ENCODE results near the gene DPH6.
"Not testable (repeated sequence)": the region's sequence is repeated elsewhere in the genome, so short reads cannot be mapped to it uniquely, and the experiment has no call there.

The DPH6 gene

DNA sequence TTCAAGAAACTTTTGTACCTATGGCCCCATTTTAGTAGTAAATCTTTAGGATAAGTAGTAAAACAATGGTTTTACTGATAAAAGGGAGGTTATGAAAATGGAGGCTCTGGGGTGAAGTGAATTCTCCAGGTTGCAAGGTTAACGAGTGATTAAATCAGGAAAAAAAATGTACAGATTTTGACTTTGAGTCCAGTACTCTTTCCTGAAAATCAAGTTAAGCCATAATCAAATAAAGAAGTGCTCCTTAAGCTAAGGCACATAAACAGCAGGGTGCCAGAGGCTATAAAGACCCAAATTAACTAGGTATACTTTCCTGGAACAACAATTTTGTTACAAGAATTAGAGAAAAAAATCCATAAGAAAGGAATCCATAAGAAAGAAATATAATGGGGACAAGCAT, 114.7 kb downstream of the DPH6 start:
- no peak for DNase-seq

DNA sequence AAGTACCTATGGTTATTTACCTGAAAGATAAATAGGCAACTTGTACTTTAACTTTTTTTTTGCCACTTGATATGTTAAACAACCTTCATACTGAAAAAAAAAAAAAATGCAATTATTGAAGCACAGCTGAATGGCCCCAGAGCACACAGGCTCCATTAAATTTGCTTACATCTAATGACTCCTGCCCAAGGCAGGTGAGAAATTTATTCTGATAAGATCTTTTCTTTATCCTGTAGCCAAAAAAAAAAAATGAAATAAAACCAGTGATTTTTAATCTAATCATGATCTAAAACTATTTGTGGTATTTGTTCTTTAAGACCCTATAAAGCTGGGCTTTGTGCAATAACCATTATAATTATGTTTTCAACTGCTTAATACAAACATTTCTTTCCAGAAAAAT, 115.7 kb downstream of the DPH6 start:
- DNase-seq = no peak

DNA sequence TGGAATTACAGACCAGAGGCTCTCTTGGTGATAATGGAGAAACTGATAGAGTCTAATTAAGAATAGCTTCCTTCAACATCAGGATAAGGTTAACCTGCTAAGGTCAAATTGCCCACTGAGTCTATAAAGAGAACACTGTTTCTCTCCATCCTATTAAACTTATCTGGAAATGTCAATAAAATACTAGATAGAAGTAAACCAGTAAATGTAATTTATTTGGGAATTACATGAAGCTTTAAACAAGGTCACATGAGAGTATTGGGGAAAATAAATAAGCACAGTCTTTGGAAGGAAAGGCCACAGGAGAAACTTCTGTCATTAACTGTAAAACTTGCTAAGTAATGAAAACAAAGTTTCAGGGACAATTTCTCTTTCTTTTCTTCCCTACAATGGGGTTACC, 118.5 kb downstream of the DPH6 start:
- DNase-seq = no peak

DNA sequence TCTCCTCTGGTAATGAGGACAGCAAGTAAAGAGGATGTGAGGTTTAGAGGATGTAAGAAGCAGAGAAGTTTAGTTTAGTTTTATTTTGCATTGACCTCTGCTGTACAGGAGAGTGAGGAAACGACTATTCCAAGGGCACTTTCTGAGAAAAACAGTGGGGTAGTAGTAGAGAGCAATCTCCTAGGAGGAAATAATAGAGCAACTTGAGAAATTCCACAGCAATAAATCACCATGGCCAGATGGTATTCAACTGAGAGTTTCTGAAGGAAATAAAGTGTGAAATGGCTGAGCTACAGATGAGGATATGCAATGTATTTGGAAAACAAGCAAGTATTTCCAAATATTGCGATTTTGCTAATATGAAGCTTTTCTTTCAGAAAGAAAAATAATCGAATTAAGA, 118.9 kb downstream of the DPH6 start:
- DNase-seq = no peak

DNA sequence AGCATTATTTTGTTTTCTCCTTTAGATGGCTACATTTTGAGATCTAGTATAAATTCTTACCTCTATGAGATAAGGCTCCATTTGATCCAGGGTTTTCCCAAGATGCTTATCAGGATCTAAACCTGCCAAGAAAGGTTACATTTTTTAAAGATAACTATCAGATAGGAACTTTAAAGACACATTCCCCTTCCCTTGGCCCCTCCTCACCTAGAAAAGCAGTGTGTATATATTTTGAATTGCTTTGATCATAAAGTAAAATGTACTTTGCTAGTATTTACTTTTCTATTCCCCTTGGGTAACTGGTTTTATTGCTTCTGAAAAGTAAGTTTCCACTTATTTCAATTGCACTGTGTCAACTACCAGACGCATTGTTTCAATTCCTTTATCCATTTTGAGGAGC, 135.2 kb downstream of the DPH6 start:
- DNase-seq = no peak

DNA sequence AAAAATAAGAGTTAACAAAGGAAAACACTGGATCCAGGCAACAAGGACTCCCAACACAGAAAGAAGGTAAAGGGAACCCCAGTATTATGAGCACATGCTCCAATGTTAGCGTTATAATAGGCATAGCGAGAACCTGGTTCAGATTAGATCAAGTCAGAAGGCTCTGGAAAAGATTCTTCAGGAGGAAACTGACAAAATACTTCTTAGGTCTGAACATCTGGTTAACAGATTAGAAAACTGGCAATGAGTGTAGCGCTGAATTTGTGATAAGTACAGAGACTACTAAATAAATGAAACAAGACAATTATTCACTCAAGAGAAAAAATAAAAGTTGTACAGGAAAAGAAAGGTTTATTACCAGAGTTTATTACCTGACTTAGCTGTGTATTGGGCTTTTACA, 146.1 kb downstream of the DPH6 start:
- no peak for DNase-seq

DNA sequence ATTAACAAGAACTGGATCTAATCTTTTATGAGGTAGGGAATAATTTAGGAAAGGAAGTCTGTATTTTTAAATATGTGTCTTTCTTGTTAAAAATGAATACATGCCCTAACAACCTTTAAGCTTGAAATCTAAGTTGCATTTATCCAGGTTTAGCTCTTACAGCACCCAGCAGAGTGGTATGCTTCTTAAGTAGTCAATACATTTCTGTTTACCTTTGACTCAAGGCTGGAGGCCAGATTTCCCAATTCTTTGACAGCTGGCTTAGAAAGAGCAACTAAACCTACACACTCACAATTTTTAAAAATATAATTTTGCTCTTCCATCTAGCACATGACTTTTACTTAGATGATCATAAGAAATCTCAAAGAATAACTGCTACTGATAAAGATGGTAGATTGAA, 148.9 kb downstream of the DPH6 start:
- no peak for DNase-seq

DNA sequence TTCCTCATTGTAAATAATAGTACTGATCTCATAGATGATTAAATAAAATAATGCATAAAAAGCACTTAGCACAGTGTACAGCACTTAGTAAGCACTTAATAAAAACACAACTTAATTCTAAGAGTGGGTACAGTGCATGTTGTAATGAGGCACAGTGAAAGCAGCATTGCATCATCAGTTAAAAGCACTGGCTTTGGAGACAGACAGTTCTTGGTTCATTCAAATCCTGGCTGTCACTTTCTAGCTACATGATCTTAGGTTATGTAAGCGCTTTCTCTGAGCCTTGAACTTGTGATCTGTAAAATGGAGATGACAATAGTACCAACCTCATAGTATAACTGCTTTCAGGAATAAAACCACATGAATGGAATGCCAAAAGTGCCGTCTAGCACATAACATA, 151.5 kb downstream of the DPH6 start:
- DNase-seq = no peak

DNA sequence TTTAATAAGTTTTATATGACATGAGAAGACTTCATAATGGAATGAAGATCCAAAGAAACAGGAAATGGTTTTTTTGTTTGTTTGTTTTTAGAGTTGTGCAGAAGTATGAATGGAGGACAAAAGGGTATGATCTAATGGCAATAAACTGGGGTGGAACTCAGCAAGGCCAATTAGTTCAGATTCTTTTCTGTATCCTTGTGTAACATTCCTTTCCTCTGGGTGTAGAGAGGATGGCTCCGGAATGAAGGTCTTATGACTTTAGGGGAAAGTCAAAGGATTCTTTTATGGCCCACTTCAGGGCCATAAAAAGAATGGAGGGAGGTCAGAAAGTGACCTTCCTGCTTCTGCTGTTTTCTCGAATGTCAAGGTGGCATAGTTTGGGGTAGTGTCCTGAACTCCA, 152.6 kb downstream of the DPH6 start:
- no peak for DNase-seq

DNA sequence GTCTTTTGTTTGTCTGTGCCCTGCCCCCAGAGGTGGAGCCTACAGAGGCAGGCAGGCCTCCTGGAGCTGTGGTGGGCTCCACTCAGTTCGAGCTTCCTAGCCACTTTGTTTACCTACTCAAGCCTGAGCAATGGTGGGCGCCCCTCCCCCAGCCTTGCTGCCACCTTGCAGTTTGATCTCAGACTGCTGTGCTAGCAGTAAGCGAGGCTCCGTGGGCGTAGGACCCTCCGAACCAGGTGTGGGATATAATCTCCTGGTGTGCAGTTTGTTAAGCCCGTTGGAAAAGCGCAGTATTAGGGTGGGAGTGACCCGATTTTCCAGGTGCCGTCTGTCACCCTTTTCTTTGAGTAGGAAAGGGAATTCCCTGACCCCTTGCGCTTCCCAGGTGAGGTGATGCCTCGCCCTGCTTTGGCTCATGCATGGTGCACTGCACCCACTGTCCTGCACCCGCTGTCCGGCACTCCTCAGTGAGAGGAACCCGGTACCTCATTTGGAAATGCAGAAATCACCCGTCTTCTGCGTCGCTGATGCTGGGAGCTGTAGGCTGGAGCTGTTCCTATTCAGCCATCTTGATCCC, 154.5 kb downstream of the DPH6 start:
- not testable (repeated sequence) for DNase-seq

DNA sequence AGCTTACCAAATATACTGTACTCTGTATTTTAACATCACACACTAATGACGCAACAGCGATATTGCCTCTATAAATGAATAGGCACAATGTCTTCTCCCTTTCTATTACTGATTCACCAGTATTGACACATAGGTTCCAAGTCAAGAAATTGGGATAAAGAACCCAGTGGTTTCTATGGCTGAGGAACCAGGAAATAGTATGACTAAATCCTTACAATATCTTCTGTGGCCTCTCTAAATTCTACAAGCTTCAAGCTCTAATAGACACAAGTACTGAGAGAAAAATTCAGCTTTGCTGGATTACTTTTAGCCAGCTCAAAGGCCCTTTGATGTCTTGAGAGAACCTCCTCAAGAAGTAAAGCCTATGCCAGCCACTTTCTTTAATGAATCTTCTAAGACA, 162.5 kb downstream of the DPH6 start:
- no peak for DNase-seq

DNA sequence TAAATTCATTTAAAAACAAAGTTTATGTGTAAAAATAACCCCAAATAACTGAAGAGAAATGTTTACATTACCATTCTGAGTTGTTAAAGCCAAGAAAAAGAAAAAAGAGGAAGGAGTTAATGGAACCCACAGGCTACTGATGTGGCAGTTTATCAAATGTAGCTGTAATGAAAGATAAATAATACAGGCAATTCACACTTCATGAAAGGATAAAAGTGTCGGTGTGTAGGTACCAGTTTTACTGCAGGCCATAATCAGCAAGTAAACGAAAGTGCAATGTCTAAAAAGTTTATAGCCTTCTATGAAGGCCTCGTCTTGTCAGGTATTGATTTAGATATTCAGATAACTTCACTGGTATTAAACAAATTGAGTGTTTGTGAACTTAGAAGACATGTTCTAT, 164.6 kb downstream of the DPH6 start:
- no peak for DNase-seq

DNA sequence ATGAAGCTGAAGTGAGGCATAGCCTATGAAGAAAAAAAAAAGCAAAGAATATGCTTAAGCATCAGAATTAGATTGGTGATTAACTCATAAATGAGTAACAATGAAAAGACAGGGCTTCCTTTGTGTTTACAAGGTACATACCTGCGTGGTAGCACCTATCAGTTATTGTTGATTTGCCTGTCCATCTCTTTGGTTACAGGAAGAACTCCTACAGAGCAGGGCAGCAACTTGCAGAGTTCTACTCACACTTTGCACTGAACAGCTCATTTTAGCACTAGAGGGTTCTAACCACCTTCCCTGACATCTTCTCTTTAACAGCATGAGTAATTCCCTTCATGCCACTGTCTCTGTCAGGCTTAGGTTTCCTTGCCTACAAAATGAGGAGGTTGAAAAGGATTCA, 166.0 kb downstream of the DPH6 start:
- no peak for DNase-seq

DNA sequence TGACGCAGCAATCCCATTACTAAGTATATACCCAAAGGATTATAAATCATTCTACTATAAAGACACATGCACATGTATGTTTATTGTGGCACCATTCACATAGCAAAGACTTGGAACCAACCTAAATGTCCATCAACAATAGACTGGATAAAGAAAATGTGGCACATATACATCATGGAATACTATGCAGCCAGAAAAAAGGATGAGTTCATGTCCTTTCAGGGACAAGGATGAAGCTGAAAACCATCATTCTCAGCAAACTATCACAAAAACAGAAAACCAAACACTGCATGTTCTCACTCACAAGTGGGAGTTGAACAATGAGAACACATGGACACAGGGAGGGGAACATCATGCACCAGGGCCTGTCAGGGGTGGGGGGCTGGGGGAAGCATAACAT, 167.5 kb downstream of the DPH6 start:
- not testable (repeated sequence) for DNase-seq

DNA sequence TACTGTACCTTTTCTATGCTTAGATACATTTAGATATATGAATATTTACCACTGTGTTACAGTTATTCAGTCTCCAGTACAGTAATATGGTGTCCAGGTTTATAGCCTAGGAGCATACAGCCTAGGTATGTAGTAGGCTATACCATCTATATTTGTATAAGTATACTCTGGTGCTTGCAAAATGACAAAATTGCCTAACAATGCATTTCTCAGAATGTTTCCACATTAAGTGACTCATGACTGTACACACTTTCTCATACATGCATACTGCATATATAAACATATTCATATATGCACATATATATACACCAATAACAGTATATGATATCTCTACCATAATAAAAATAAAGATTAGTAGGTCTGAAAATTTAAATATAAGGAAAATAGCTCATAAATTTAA, 169.3 kb downstream of the DPH6 start:
- no peak for DNase-seq

DNA sequence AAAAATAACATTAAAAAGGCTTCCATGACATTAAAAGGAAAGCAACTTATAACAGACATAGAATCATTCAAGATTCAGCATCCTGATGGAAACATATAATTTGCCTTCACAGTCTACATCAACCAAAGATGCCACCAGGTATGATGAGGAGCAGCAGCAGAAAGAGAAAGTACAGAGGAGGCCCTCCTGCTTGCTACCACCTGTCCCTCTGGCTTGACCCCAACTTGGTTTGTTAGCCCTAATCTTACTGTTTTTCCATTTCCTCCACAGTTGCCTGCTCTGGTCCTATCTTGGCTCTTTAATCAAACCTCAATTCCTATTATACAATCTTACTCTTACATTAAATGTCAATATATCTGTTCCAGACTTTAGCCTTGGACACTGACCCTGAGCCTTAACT, 171.3 kb downstream of the DPH6 start:
- no peak for DNase-seq

DNA sequence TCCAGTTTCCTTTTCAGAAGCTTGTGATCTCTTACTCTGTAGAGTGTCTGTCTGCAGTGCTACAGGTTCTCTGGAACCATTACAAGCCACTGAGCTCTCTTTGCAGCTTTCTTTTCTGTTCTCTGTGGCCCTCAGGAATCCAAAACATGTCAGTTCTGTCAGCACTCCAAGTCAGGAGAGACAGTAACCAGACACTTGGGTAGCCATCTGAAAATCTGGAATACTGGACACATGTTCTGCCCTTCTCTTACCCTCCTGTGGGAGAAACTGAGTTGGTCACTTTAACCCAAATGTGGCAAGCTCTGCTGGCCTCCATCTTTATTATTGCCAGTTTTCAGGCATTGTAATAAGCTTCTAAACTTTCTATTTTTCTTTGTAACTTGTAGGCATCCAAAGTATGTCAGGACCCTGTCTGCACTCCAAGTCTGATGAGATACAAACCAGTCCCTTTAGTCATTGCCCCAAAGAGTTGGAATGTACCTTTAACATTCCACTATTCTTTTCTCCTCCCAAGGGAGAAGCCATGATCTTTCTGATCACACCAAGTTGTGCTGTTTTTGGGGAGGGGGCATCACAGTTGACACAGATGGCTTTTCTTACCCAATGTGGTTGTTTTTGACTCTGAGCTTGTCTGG, 183.7 kb downstream of the DPH6 start:
- DNase-seq = no peak

DNA sequence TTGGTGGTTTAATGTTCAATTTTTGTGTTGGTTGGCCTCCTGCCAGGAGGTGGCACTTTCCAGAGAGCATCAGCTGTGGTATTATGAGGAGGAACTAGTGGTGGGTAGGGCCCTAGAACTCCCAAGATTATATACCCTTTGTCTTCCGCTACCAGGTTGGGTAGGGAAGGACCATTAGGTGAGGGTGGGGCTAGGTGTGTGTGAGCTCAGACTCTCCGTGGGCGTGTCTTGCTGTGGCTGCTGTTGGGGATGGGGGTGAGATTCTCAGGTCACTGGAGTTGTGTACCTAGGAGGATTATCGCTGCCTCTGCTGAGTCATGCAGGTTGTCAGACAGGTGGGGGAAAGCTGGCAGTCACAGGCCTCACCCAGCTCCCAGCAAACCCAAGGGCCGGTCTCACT, 187.1 kb downstream of the DPH6 start:
- DNase-seq = no peak

DNA sequence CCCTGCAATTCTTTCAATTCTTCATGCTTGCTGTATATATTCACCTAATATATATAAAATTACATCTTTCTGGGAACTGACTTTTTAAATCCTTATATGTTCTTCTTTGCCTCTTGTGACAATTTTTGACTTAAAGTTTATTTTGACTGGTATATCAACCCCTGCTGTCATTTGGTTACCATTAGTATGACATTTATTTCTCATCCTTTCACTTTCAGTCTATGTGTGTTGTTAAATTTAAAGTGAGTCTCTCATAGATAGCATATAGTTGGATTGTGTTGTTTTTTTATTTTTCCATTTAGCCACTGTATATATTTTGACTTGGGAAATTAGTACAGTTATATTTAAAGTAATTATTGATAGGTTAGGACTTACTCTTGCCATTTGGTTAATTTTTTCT, 194.9 kb downstream of the DPH6 start:
- DNase-seq = no peak

DNA sequence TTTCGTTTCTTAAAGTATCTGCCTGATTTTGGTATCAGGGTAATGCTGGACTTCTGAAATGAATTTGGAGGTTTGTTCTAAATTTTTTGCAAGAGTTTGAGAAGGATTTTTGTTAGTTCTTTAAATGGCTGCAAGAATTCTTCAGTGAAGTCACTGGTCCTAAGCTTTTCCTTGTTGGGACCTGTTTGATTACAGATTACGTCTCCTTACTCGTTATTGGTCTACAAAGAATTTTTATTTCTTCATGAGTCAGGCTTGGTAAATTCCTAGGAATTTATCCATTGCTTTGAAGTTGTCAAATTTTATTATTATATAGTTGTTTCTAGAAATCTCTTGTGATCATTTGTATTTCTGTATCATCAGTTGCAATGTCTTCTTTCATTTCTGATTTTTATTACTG, 196.0 kb downstream of the DPH6 start:
- no peak for DNase-seq

DNA sequence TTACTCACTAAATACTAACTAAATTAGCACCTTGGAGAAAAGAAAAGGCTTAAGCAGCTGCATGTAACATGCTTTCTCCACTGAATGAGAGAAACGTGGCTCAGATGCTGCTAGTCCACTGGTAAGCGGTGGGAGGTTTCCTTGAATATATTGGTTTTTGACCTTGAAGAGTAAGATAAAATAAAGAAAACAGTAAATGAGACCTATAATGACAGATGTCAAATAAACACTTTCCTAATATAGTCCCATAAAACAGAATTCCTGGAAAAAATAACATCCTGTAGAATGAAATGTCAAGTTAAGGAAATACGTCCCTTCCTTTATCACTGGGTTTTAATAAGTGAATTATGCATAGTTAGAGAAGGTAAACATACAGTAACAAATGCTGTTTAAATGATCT, 215.0 kb downstream of the DPH6 start:
- no peak for DNase-seq

DNA sequence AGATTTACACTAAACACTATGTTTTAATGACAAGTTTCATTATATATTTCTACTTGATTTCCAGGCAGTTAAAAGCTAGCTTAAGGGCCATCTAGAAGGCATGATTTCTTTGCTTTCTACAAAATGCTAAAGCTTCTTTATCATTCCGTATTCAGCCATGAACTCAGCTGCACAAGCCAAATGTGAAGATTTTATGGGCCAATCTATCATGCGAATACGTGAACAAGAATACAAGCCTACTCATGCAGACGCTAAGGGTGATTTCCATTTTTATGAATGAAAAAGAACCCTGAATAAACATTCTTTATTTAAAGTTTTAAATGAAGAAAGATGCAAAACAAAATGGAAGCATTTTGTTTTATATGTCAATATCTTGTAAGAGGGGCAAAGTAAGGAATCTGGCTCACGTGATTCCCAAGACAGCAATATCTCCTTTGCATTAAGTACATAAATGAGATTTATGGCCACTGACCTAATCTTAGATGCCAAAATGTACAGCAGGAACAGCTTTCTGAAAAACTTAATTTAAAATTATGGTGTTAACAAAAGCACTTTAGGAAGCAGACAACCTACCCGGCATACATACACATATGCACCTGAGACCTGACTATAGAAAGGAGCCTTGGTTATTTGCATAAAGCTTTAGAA, 215.8 kb downstream of the DPH6 start:
- DNase-seq = no peak

DNA sequence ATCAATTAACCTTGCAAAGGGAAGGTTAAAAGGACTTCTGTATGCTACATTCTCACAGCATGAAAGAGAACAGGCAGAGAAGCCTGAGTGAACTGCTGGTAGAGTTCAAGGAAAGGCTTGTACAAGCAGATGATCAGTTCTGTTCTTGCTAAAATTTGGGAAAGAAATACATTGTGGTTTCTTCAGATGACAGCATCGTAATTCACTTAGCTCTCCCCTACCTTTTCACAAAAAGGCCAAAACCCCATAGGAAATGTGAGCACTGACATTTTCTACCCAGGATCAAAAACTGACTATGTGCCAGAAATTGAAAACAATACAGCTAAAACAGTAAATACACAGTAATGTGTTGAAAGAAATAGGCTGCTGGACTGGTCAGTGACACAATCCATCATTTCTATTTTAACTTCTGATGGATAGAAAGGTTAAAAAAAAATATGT, 216.4 kb downstream of the DPH6 start:
- no peak for DNase-seq

DNA sequence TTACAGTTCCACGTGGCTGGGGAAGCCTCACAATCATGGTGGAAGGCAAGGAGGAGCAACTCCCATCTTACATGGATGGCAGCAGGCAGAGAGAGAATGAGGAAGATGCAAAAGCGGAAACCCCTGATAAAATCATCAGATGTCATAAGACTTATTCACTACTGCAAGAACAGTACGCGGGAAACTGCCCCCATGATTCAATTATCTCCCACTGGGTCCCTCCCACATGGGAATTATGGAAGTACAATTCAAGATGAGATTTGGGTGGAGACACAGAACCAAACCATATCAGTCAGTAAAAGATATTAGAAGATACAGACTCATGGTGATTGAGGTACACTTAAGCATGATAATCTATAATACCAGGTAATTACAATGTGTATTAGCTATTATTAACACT, 217.1 kb downstream of the DPH6 start:
- not testable (repeated sequence) for DNase-seq

DNA sequence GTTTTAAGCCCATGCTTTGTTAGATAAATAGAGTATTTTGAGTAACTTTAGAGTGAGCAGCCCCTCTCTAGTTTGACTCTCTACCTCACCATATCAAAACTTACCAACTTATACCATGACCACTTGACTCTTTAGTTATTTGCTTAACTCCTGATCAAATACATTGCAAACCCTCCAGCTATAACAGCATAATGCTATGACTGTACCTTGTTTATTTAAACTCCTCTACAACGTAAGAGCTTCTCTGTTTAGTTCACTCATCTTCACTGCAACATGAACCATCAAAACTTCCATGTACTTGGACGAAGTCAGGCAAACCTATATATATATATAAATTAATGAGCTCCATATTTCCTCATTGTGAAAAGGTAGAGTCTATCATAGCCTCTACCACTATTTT, 218.2 kb downstream of the DPH6 start:
- DNase-seq = no peak

All from activated CD4-positive, alpha-beta T cell treated with anti-CD3 and anti-CD28 coated beads for 1 hour (primary cell).